Measurements from ENCODE around the gene FGF7.

DNA sequence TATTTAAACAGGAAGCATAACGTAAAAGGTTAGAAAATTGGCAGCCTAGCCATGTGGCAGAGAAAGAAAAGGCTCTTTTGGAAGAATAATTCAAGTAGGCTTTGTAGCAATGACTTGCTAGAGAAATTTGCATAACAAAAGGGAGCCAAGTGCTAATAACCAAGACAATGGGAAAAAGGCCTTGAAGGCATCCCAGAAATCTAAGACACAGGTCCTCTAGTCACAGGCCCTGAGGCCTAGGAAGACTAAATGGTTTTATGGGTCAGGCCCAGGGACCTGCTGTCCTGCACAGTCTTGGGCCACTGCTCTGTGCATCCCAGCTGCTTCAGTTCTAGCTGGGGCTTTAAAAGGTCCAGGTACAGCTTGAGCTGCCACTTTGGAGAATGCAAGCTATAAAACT, 78.5 kb downstream of the FGF7 start:
- no peak for TF ChIP-seq EZH2 (IDR thresholded peaks at IDR 0.05; ENCODE audit: insufficient read depth, low read length)
- TF ChIP-seq, protein P1, sequence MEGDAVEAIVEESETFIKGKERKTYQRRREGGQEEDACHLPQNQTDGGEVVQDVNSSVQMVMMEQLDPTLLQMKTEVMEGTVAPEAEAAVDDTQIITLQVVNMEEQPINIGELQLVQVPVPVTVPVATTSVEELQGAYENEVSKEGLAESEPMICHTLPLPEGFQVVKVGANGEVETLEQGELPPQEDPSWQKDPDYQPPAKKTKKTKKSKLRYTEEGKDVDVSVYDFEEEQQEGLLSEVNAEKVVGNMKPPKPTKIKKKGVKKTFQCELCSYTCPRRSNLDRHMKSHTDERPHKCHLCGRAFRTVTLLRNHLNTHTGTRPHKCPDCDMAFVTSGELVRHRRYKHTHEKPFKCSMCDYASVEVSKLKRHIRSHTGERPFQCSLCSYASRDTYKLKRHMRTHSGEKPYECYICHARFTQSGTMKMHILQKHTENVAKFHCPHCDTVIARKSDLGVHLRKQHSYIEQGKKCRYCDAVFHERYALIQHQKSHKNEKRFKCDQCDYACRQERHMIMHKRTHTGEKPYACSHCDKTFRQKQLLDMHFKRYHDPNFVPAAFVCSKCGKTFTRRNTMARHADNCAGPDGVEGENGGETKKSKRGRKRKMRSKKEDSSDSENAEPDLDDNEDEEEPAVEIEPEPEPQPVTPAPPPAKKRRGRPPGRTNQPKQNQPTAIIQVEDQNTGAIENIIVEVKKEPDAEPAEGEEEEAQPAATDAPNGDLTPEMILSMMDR (IDR thresholded peaks at IDR 0.05; ENCODE audit: insufficient read depth, low read depth, low read length): no peak

All from astrocyte (in vitro differentiated cells and primary cell).